Inferior parietal cortex (tissue), 1 donor: ENCODE data around the gene RBM44.

ENCODE experiments used
- DNase-seq: peaks from one replicate; pipeline ENCODE4 v3.0.0-alpha.2; 2016; ENCODE audit errors: extremely low spot score

The RBM44 gene

GRCh38 chr2:237886685-237887481 is 88.3 kb downstream of the RBM44 start:
- no peak for DNase-seq

GRCh38 chr2:237888389-237888788 is 89.8 kb downstream of the RBM44 start:
- DNase-seq: no peak

GRCh38 chr2:237889016-237889415 is 90.4 kb downstream of the RBM44 start:
- no peak for DNase-seq

- no peak for DNase-seq
Observed at GRCh38 chr2:237889811-237890210, 91.2 kb downstream of the RBM44 start.
